Keratinocyte (primary cell): ENCODE measurements around the gene FREM1. TPM values are rescaled to one million over a fixed set of nuclear protein-coding genes. Genes with fewer than 3 reads are reported as not detected.

Experiments used
- DNase-seq: peaks from one replicate; pipeline ENCODE4 v3.0.0-alpha.2; 2011; ENCODE audit warnings: low read depth, missing footprints, low spot score
- FAIRE-seq: peaks from 2 replicates; lab custom pipeline; 2011; peaks lifted over from hg19 to GRCh38; lab: Jason Lieb, UNC
- H2AFZ ChIP-seq: 2 replicates; pipeline ENCODE4 v1.6.0; 2012; ENCODE audit warnings: low read length, control low read depth, inconsistent platforms; ENCODE audit not compliant: control insufficient read depth
- H3K27ac ChIP-seq: 2 replicates; pipeline ENCODE4 v1.5.1; 2011; ENCODE audit warnings: low read length; ENCODE audit not compliant: control insufficient read depth, insufficient read depth
- H3K27me3 ChIP-seq: 3 replicates; pipeline ENCODE4 v1.6.0; 2011; ENCODE audit warnings: low read length; ENCODE audit not compliant: control insufficient read depth, insufficient read depth; ENCODE audit errors: extremely low read depth
- H3K36me3 ChIP-seq, 2 experiments: 2 replicates in 1 of 2; 3 replicates in 1 of 2; pipeline ENCODE4 v1.5.1; 2011; ENCODE audit warnings: low read length in 2 of 2, mild to moderate bottlenecking in 1 of 2; ENCODE audit not compliant: control insufficient read depth in 2 of 2, insufficient read depth in 2 of 2; ENCODE audit errors: extremely low read depth in 1 of 2
- H3K4me1 ChIP-seq: 3 replicates; pipeline ENCODE4 v1.5.1; 2011; ENCODE audit warnings: low read length; ENCODE audit not compliant: control insufficient read depth, insufficient read depth; ENCODE audit errors: extremely low read depth
- H3K4me2 ChIP-seq: 3 replicates; pipeline ENCODE4 v1.6.0; 2011; ENCODE audit warnings: low read depth, low read length; ENCODE audit not compliant: control insufficient read depth, insufficient read depth; ENCODE audit errors: extremely low read depth
- H3K4me3 ChIP-seq, 3 experiments: fragments of 200-600 bp in 1 of 3; sonication (generic) in 1 of 3; 2 replicates in 2 of 3; 3 replicates in 1 of 3; pipeline ENCODE4 v1.5.1; 2011 to 2016; ENCODE audit warnings: low read length in 3 of 3, mild to moderate bottlenecking in 3 of 3, control low read depth in 2 of 3, inconsistent platforms in 1 of 3, low read depth in 1 of 3, mixed read lengths in 1 of 3, mixed run types in 1 of 3, moderate library complexity in 1 of 3; ENCODE audit not compliant: control insufficient read depth in 2 of 3, insufficient read depth in 2 of 3; ENCODE audit errors: extremely low read depth in 1 of 3
- H3K79me2 ChIP-seq: 2 replicates; pipeline ENCODE4 v1.6.0; 2012; ENCODE audit warnings: low read length; ENCODE audit not compliant: control insufficient read depth, insufficient read depth
- H3K9ac ChIP-seq: 3 replicates; pipeline ENCODE4 v1.6.0; 2011; ENCODE audit warnings: low read length; ENCODE audit not compliant: control insufficient read depth, insufficient read depth; ENCODE audit errors: extremely low read depth
- H3K9me1 ChIP-seq: 3 replicates; pipeline ENCODE4 v1.6.0; 2011; ENCODE audit warnings: low read length; ENCODE audit not compliant: control insufficient read depth, insufficient read depth; ENCODE audit errors: extremely low read depth
- H3K9me3 ChIP-seq: 2 replicates; pipeline ENCODE4 v1.5.1; 2012; ENCODE audit warnings: low read depth, low read length; ENCODE audit not compliant: control insufficient read depth
- H4K20me1 ChIP-seq: 3 replicates; pipeline ENCODE4 v1.6.0; 2011; ENCODE audit warnings: low read length; ENCODE audit not compliant: control insufficient read depth, insufficient read depth; ENCODE audit errors: extremely low read depth
- CTCF ChIP-seq, 3 experiments: IDR thresholded peaks in 1 of 3; conservative IDR thresholded peaks in 1 of 3; optimal IDR thresholded peaks in 1 of 3; 2 replicates in 2 of 3; 3 replicates in 1 of 3; pipeline versions ENCODE3 to v1.5.1; 2011; ENCODE audit warnings: low read length in 3 of 3, mild to moderate bottlenecking in 3 of 3, moderate library complexity in 2 of 3, control low read depth in 1 of 3, inconsistent platforms in 1 of 3; ENCODE audit not compliant: insufficient read depth in 2 of 3; ENCODE audit errors: extremely low read depth in 1 of 3
- EZH2 ChIP-seq: IDR thresholded peaks from one replicate; pipeline ENCODE4 v1.6.1; 2012; ENCODE audit warnings: inconsistent platforms, mild to moderate bottlenecking, low read length, moderate library complexity
- dilution Hi-C: fragments of 300-500 bp; cut with MboI; formaldehyde crosslinking; loops from one replicate; pipeline ENCODE4 v1.7.0; 2020; ENCODE audit warnings: low sequenced_read_pairs; ENCODE audit not compliant: extremely low pct_ligation_motif_present
- polyA plus RNA-seq, 5 experiments: library from polyadenylated mRNA; depleted of rRNA in 3 of 5; stranded (reverse) in 3 of 5; stranded (forward) in 1 of 5; unstranded in 1 of 5; fragments of >200 nt; gene quantifications; 1 replicate in 1 of 5; 2 replicates in 3 of 5; 3 replicates in 1 of 5; pipeline versions ENCODE4 v1.2.1 to v1.2.3, GENCODE V29; 2011 to 2012; ENCODE audit warnings: missing spikeins in 2 of 5, low read depth in 1 of 5, low replicate concordance in 1 of 5

FREM1 gene
- polyA plus RNA-seq, 1 donor (not counting 4 experiments of a cell fraction or from before 2014, with no cell fraction given): under 0.01 TPM

GRCh38 chr9:14769230-14769571, 141.0 kb downstream of the FREM1 start:
- DNase-seq: no peak
- dilution Hi-C loops: no loop called here

GRCh38 chr9:14768405-14769229, 141.6 kb downstream of the FREM1 start:
- Histone ChIP-seq H3K4me1 (peaks cover 2% of the 10 kb centered on the region), H4K20me1 (no peaks in the 10 kb centered on the region), H3K9me1 (no peaks in the 10 kb centered on the region), H3K9ac (no peak overlapping the region), H3K4me3 (no peak overlapping the region), H3K4me2 (peak overlapping the region; percentile 51), H3K27ac (no peak overlapping the region), H3K9me3 (no peaks in the 10 kb centered on the region), H3K36me3 (no peaks in the 10 kb centered on the region), H3K27me3 (no peaks in the 10 kb centered on the region), H2AFZ (no peak overlapping the region), H3K79me2 (no peaks in the 10 kb centered on the region)
- peak; percentile 90 for FAIRE-seq
- TF ChIP-seq CTCF (optimal IDR thresholded peaks at IDR 0.05 in 1 of 3, IDR thresholded peaks at IDR 0.05 in 1 of 3, conservative IDR thresholded peaks at IDR 0.05 in 1 of 3; ENCODE audit: extremely low read depth in 1 of 3, insufficient read depth in 2 of 3, low read length in 3 of 3) (peak; percentile 37 to 59 (median 54)), EZH2 (no peak)
- DNase-seq: no peak
- dilution Hi-C loops: no loop called here

More at GRCh38 chr9:14769230-14769571, 141.0 kb downstream of the FREM1 start:
- Histone ChIP-seq H3K9me1 (no peaks in the 10 kb centered on the region), H3K9me3 (no peaks in the 10 kb centered on the region), H3K27ac (no peak overlapping the region), H3K27me3 (no peaks in the 10 kb centered on the region), H3K4me1 (peaks cover 2% of the 10 kb centered on the region), H3K4me3 (no peak overlapping the region), H3K9ac (no peak overlapping the region), H3K79me2 (no peaks in the 10 kb centered on the region), H3K36me3 (no peaks in the 10 kb centered on the region), H3K4me2 (no peak overlapping the region), H4K20me1 (no peaks in the 10 kb centered on the region), H2AFZ (no peak overlapping the region)
- peak; percentile 26 to 49 (median 30) for TF ChIP-seq CTCF (optimal IDR thresholded peaks at IDR 0.05 in 1 of 3, IDR thresholded peaks at IDR 0.05 in 1 of 3, conservative IDR thresholded peaks at IDR 0.05 in 1 of 3; ENCODE audit: extremely low read depth in 1 of 3, insufficient read depth in 2 of 3, low read length in 3 of 3)
- no peak for TF ChIP-seq EZH2
- no peak for FAIRE-seq
